Nephron progenitor cell (in vitro differentiated cells): Measurements from ENCODE around the gene RAE1.

ENCODE experiments used
- DNase-seq: peaks from one replicate; pipeline ENCODE4 v3.0.0; 2021
- H3K27ac Mint-ChIP-seq: 2 replicates; pipeline ENCODE4 v1.8.0; 2021; ENCODE audit warnings: mild to moderate bottlenecking, moderate library complexity, mixed read lengths
- H3K27me3 Mint-ChIP-seq: 2 replicates; pipeline ENCODE4 v1.8.0; 2021; ENCODE audit warnings: mild to moderate bottlenecking, low read depth, mixed read lengths; ENCODE audit not compliant: poor library complexity
- H3K36me3 Mint-ChIP-seq: 2 replicates; pipeline ENCODE4 v1.8.0; 2021; ENCODE audit warnings: low read depth, mixed read lengths
- H3K4me1 Mint-ChIP-seq: 2 replicates; pipeline ENCODE4 v1.8.0; 2021; ENCODE audit warnings: mixed read lengths
- H3K4me3 Mint-ChIP-seq: 2 replicates; pipeline ENCODE4 v1.8.0; 2021; ENCODE audit warnings: mild to moderate bottlenecking, moderate library complexity, mixed read lengths
- H3K9me3 Mint-ChIP-seq: 2 replicates; pipeline ENCODE4 v1.8.0; 2021; ENCODE audit warnings: mild to moderate bottlenecking, moderate library complexity, mixed read lengths
- CTCF ChIP-seq: fragments of 200-600 bp; sonication (generic); IDR thresholded peaks from 2 replicates; pipeline ENCODE4 v1.5.0; 2021; ENCODE audit warnings: antibody characterized with exemption

The RAE1 gene

GRCh38 chr20:57402206-57403125 lies 51.4 kb downstream of the RAE1 start:
- Mint-ChIP-seq H3K36me3 (peaks cover 58% of the 10 kb centered on the region), H3K4me3 (no peak overlapping the region), H3K27me3 (no peaks in the 10 kb centered on the region), H3K4me1 (peaks cover 59% of the 10 kb centered on the region), H3K27ac (no peak overlapping the region), H3K9me3 (no peaks in the 10 kb centered on the region)
- DNase-seq = no peak
- no peak for TF ChIP-seq CTCF

- H3K4me3 Mint-ChIP-seq = no peak overlapping the region
These were observed 52.2 kb downstream of the RAE1 start for GRCh38 chr20:57403216-57403615.

GRCh38 chr20:57404006-57404405 lies 53.0 kb downstream of the RAE1 start:
- Mint-ChIP-seq H3K27ac (no peak overlapping the region), H3K4me3 (no peak overlapping the region), H3K27me3 (no peaks in the 10 kb centered on the region), H3K4me1 (peaks cover 61% of the 10 kb centered on the region), H3K36me3 (peaks cover 62% of the 10 kb centered on the region), H3K9me3 (no peaks in the 10 kb centered on the region)
- TF ChIP-seq CTCF = no peak
- no peak for DNase-seq

More at GRCh38 chr20:57403216-57403615, 52.2 kb downstream of the RAE1 start:
- TF ChIP-seq CTCF = no peak
- H3K27me3 Mint-ChIP-seq = no peaks in the 10 kb centered on the region
- peaks cover 59% of the 10 kb centered on the region for H3K4me1 Mint-ChIP-seq
- peaks cover 60% of the 10 kb centered on the region for H3K36me3 Mint-ChIP-seq
- no peaks in the 10 kb centered on the region for H3K9me3 Mint-ChIP-seq
- DNase-seq = no peak
- H3K27ac Mint-ChIP-seq = no peak overlapping the region

- no peaks in the 10 kb centered on the region for H3K9me3 Mint-ChIP-seq
- H3K27ac Mint-ChIP-seq = no peak overlapping the region
- no peak for DNase-seq
- H3K4me1 Mint-ChIP-seq = peaks cover 61% of the 10 kb centered on the region
- peaks cover 62% of the 10 kb centered on the region for H3K36me3 Mint-ChIP-seq
- no peak for TF ChIP-seq CTCF
- no peaks in the 10 kb centered on the region for H3K27me3 Mint-ChIP-seq
- H3K4me3 Mint-ChIP-seq = no peak overlapping the region
These were observed 53.5 kb downstream of the RAE1 start for GRCh38 chr20:57404419-57405072.

- no peaks in the 10 kb centered on the region for H3K9me3 Mint-ChIP-seq
- TF ChIP-seq CTCF = no peak
- no peaks in the 10 kb centered on the region for H3K27me3 Mint-ChIP-seq
- peaks cover 64% of the 10 kb centered on the region for H3K4me1 Mint-ChIP-seq
- no peak overlapping the region for H3K4me3 Mint-ChIP-seq
- H3K27ac Mint-ChIP-seq = no peak overlapping the region
- no peak for DNase-seq
- H3K36me3 Mint-ChIP-seq = peaks cover 62% of the 10 kb centered on the region
These were observed 54.4 kb downstream of the RAE1 start for GRCh38 chr20:57405236-57406016.
